Breast epithelium (tissue), 3 donors: ENCODE data around the gene ODAD3.

Experiments
- POLR2A ChIP-seq: fragments of 450-650 bp; IDR thresholded peaks from one replicate; pipeline ENCODE4 v1.6.1; 2016; ENCODE audit warnings: antibody characterized with exemption, mild to moderate bottlenecking, moderate library complexity
- POLR2AphosphoS5 ChIP-seq, 3 donors: sonication (generic); formaldehyde crosslinking; IDR thresholded peaks; one replicate each; pipeline ENCODE4 v1.6.1; 2017; ENCODE audit warnings: antibody characterized with exemption in 3 of 3
- TF ChIP-seq, protein P1 (sequence below), 3 donors: fragments of 450-650 bp; IDR thresholded peaks; one replicate each; pipeline ENCODE4 v1.5.1; 2016 to 2017; ENCODE audit warnings: antibody characterized with exemption in 3 of 3, mild to moderate bottlenecking in 3 of 3, moderate library complexity in 3 of 3

- TF ChIP-seq, protein P1, sequence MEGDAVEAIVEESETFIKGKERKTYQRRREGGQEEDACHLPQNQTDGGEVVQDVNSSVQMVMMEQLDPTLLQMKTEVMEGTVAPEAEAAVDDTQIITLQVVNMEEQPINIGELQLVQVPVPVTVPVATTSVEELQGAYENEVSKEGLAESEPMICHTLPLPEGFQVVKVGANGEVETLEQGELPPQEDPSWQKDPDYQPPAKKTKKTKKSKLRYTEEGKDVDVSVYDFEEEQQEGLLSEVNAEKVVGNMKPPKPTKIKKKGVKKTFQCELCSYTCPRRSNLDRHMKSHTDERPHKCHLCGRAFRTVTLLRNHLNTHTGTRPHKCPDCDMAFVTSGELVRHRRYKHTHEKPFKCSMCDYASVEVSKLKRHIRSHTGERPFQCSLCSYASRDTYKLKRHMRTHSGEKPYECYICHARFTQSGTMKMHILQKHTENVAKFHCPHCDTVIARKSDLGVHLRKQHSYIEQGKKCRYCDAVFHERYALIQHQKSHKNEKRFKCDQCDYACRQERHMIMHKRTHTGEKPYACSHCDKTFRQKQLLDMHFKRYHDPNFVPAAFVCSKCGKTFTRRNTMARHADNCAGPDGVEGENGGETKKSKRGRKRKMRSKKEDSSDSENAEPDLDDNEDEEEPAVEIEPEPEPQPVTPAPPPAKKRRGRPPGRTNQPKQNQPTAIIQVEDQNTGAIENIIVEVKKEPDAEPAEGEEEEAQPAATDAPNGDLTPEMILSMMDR (IDR thresholded peaks at IDR 0.05) = no peak
- TF ChIP-seq POLR2A = no peak
- TF ChIP-seq POLR2AphosphoS5 (IDR thresholded peaks at IDR 0.05) = no peak
Measured at GRCh38 chr19:11370744-11371143, 64.2 kb downstream of the ODAD3 start.
